ENCODE results near the gene DERA.
"Not testable (repeated sequence)": the region's sequence is repeated elsewhere in the genome, so short reads cannot be mapped to it uniquely, and the experiment has no call there.

DERA gene

DNA sequence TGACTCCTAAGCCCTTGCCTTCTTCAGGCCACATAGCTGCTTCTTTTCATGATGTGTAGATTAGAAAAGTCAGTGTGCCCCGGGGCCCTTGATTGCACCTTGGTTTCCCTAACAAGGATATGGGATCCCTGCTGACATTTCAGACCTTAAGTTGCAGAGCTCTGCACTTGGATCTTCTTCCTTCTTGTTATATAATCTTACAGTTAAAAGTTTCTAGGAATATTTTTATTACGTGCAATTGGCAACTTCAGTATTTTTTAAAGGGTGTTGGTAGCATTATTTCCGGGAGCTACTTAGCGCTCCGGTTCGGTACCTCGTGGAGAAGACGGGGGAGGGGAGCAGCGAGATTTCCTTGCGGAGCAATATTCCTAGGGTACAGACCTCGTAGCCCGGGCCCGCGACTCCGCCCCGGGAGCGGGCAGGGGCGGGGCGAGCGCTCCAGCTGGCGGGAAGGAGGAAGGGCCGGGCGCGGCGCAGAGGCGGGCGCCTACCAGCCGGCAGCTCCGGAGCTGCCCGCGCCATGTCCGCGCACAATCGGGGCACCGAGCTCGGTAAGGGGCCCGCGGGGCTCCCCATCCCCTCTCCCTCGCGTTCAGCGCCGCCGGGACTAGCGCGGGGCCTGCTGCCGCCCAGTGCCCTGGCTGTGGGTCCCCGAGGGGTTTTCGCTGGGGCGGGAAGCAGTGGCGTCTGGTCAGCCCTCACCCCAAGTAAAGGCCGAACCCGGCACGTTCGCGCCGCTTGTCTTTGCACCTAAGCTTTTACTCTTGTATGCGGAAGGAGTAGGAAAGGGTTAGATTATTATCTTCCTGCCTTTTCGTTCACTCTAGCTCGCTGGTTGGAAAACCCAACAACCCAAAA is at the start of gene DERA:
TSS of gene DERA (plus strand) at position 469 of the 858 bp plus-strand sequence. CDS start at position 521, 52 bp downstream.
- DNase-seq (ENCODE audit: low read depth) = peak; percentile 79

DNA sequence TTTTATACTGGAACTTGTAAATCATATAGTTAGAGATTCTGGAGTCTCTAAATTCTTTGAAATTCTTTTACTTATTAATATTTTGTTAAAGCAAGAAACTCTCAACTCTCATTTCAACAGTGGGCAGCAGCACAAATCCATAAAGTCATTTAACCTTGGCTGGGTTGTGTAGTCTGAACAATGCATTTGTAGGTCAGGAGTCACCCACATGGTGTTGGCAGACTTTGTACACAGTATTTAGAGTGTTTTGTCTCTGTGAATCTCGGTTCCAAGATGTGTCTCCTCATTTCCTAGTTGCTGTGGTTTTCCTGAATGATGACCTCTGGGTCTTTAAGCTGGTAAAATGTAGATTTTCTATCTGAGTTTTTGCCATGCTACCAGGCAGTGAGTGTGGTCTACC is 49.7 kb upstream of the DERA start:
- DNase-seq (ENCODE audit: low read depth) = no peak

DNA sequence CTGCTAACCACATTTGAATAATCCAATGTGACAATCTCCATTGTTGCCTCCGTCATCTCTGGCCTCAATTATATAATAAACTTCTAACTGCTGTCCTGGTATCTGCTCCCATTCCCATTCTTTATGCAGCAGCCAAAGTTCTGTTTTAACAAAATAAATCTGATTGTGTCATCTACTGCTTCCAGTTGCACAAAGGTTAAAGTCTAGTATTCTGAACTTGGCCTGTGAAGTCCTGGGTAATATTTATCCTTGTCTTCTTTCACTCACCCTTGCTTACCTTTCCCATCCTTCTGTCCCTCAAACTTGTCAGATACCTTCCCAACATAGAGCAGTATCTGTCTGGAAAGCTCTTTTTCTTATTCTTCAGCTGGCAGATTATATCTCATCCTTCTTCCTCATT is 48.3 kb upstream of the DERA start:
- no peak for DNase-seq (ENCODE audit: low read depth)

DNA sequence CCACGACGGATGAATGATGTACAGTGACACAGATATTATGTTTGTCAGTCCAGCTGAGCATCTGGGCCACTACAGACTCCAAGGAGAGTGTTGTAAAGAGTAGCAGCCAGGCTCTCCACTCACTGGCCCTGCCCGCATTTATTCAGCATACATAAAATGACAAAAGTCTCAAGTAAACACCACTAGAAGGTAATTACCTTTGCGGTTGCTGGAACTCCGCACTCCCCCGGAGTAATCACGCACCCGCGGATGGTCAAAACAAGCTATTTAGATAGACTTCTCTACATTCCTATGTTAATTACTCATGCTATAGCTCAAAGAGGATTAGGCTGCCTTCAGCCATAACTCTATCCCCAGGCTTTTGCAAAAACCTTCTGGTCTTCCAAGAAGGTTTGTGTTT is 47.8 kb upstream of the DERA start:
- peak; percentile 48 for DNase-seq (ENCODE audit: low read depth)

DNA sequence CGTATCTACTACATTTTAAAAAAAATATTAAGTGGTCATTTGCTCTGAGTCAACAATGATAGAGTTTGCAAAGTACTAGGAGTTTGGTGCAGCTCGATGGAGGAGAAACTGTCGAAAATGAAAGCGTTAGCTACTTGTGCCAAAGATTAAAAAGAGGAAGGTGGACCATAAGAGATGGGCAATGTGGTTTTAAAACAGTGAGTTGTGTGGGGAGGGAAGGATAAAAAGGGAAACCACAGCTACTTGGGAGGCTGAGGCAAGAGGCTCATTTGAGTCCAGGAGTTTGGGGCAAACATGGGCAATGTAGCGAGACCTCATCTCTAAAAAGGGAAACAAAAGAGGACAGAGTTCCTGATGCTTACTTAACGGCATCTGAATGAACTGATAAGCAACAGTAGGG is 47.1 kb upstream of the DERA start:
- DNase-seq (ENCODE audit: low read depth) = no peak

DNA sequence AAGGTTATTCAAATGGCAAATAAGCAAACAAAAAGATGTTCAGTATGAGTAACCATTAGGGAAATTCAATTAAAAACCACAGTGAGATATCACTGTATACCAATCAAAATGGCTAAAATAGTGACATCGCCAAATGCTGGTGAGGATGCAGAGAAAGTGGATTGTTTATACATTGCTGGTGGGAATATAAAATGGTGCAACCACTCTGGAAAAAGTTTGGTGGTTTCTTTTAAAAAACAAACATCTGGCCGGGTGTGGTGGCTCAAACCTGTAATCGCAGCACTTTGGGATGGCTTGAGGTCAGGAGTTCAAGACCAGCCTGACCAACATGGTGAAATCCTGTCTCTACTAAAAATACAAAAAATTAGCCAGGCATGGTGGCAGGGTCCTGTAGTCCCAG is 42.9 kb upstream of the DERA start:
- no peak for DNase-seq (ENCODE audit: low read depth)

DNA sequence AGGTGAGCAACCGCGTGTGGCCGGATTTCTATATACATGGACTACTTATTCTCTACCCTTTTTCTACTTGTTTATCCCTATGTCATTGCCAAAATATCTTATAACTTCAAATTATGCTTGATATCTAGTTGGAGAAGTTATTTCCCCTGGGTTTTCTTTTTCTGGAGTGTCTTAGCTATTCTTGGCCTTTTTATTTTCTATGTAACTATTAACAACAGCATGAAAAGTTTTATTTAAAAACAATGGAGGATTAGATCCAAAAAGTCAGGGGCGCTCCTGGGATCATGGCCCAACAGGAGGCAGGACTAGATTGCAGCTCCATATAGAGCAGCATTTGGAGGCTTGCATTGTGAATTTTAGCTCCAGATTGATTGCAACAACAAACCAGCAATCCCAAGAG is 37.6 kb upstream of the DERA start:
- DNase-seq (ENCODE audit: low read depth) = no peak

DNA sequence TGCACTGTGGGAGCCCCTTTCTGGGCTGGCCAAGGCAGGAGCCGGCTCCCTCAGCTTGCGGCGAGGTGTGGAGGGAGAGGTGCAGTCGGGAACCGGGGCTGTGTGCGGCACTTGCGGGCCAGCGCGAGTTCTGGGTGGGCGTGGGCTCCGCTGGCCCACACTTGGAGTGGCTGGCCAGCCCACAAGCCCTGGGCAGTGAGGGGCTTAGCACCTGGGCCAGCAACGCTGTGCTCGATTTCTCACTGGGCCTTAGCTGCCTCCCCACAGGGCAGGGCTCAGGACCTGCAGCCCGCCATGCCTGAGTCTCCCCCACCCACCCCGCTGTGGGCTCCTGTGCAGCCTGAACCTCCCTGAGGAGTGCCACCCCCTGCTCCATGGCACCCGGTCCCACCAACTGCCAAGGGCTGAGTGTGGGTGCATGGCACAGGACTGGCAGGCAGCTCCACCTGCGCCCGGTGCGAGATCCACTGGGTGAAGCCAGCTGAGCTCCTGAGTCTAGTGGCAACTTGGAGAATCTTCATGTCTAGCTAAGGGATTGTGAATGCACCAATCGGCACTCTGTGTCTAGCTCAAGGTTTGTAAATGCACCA is 36.5 kb upstream of the DERA start:
- DNase-seq (ENCODE audit: low read depth) = not testable (repeated sequence)

DNA sequence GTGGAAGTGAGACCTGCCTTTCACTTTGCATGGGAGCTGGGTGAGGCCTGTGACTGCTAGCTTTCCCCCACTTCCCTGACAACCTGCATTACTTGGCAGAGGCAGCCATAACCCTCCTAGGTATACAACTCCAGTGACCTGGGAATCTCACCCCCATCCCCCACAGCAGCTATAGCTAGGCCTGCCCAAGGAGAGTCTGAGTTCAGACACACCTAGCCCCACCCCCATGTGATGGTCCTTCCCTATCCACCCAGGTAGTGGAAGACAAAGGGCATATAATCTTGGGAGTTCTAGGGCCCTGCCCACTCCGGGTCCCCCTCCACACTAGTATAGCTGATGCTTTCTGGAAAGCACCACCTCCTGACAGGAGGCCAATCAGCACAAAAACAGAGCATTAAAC is 35.3 kb upstream of the DERA start:
- DNase-seq (ENCODE audit: low read depth) = no peak

DNA sequence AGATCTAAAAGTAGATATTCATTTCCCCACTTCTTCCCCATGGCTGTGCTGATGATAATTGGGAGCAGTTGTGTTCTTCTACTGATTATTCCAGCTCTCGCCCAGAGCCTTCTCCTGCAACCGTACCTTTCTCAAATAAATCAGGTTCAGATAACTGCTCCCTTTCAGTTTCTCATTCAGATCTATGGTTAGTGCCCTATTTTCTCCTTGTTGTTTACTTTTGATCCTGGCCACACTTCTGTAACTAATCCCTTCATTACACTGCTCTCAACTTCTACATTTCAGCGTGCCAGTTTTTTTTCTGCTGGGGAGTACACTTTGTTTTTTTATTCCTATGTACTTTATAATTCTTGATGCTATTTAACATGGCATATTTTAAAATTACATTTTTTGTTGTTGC is 31.7 kb upstream of the DERA start:
- no peak for DNase-seq (ENCODE audit: low read depth)

DNA sequence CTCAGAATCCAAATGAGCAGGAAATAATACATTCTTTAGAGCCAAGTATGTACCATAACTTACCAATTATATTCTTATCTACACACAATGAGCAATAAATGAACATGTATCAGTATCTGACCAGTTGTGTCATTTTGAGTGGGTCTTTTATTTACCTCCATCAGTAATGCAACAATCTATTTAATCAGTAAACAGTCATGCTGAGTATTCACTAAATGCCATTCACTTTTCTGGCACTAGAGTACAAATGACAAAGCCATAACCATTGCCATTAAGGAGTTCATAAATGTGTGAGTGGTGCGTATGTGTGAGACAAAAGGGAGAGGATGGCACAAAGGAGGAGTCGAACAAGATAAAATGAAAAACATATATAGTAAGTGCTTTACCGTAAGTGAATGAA is 30.4 kb upstream of the DERA start:
- no peak for DNase-seq (ENCODE audit: low read depth)

DNA sequence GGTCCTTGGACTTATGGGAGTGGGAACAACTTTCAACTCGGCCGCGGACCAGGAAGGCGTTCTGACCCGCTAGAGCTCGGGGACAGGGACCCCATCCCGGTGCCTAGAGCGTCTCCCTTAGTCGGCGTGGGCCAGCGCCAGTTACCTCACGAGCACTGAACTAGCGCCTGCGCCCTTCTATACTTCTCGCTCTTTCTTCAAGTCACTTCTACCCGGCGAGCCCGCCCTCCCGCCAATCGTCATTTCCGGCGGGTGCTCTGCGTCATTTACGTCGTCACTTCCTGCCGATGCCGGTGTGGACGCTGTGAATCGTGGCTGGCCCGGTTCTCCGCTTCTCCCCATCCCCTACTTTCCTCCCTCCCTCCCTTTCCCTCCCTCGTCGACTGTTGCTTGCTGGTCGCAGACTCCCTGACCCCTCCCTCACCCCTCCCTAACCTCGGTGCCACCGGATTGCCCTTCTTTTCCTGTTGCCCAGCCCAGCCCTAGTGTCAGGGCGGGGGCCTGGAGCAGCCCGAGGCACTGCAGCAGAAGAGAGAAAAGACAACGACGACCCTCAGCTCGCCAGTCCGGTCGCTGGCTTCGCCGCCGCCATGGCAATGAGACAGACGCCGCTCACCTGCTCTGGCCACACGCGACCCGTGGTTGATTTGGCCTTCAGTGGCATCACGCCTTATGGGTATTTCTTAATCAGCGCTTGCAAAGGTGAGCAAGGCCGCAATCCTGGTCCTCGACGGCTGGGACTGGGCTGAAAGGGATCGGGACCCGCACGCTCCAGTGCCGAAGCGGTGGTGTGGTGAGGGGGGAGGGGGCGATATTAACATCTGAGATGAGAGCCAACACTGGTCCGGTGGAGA is 28.8 kb upstream of the DERA start, which contains the start of gene STRAP:
TSS of gene STRAP (plus strand) at position 270 of the 854 bp plus-strand sequence. CDS start at position 591, 321 bp downstream.
- DNase-seq (ENCODE audit: low read depth) = peak; percentile 98

DNA sequence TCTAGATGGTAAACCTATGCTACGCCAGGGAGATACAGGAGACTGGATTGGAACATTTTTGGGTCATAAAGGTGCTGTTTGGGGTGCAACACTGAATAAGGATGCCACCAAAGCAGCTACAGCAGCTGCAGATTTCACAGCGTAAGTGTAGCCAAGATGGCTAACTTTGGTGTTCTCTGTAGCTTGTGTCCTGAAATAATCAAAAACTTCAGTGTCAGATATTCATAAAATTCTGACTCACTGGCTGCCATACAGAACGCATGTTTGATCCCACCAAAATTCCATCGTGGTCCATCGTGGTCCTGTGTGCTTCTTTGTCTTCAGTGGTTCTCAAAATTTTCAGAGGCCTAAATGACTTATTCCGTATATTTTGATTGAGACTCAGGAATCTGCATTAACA is 27.6 kb upstream of the DERA start:
- DNase-seq (ENCODE audit: low read depth) = peak; percentile 27

DNA sequence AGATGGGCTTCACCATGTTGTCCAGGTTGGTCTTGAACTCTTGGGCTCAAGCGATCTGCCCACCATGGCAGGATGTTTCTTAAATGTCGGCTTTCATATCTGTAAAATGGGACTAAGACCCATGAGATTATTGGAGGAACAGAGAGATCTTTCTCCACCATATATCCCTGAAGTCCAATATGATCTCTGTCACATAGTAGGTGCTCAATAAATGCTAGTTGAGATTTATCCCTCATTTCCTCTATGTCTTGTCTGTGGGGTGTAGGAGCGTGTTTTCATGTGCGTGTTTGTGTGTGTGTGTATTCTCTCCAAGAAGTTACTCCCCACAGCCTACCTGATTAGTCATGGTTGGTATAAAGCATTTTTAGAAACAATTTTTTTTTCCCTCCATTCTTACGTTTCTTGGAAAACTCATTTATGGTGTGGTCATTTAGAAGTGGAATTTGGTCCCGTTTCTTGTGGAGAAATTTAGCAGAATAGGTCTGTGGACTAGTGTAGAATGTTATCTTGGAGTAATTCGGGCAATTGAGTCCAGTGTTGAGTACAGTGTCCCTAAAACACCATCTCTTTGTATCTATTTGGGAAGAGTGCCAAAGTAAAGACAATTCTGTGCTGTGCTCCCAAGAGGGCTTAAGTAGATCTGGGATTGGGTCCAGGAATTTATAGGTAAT is 24.6 kb upstream of the DERA start:
- no peak for DNase-seq (ENCODE audit: low read depth)

DNA sequence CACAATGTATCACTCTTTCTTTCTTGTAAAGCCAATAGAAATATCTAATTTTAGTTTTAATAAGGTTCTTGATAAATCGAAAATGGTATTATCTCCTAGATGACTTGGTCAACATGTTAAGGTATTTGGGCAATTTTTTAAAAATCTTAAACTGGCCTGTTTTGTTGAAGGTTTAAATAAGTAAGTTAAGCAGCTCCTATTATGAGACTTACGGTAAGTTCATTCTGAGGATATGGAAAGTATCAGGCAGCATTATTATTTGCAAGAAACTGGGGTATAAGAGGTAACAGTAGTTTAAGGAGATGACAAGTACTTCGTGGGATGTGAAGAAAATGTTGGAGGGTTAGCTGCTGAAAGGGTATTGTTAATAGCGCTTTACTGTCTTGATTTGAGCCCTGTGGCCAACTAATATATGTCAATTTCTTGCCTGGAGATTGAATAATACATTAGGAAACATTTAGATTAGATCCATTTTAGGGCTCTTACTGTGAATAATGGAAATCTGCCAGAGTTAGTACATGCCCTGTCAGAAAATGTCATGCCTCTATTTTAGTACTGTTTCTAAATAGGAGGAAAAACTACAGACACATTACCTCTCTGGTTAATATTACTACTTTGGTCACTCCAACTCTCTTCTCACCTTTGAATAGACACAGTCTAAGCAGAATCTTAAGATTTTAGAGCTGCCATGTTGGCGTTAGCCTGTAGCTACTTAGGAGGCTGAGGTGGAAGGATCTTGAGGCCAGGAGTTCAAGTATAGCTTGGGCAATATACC is 23.9 kb upstream of the DERA start:
- no peak for DNase-seq (ENCODE audit: low read depth)

DNA sequence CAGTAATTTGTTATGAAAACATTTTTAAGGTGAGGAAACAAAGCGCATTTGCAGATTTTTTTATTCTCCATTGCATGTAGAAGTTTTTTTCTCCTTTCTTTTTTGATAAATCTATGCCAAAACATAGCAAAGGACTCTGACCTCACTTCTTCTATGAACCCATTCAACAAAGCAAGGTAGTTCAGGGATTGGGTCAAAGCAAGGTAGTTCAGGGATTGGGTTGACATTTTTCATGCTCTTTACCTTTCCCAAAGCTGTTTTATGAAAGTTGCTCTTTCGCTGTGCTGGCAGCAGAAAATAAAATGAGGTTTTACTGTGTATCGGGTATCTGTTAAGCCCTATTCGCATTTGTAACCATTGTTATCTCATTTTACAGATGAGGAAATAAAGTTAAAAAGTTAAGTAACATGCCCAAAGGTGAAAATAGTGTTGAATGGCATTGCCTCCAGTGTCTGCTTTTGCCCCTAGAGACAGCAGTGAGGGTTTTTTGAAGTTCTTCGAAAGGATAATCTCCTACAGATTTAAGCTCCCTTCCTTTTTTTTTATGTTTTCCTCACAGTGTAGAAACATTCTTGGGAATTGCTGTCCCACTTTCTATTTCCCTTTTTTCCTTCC is 18.4 kb upstream of the DERA start:
- DNase-seq (ENCODE audit: low read depth) = no peak

DNA sequence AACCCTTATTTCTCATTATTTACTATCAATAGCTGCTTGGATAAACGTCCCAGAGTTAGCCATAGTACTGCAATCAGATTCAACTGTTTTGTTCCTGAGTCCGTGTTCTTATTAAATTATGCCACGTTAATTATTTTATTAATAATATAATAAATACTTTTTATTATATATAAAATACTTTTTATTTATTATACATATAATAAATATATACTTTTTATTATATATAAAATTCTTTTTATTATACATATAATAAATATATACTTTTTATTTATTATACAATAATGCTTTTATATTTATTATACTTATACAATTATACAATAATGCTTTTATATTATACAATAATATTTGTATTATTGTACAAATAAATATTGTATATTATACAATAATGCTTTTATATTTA is 17.9 kb upstream of the DERA start:
- no peak for DNase-seq (ENCODE audit: low read depth)

DNA sequence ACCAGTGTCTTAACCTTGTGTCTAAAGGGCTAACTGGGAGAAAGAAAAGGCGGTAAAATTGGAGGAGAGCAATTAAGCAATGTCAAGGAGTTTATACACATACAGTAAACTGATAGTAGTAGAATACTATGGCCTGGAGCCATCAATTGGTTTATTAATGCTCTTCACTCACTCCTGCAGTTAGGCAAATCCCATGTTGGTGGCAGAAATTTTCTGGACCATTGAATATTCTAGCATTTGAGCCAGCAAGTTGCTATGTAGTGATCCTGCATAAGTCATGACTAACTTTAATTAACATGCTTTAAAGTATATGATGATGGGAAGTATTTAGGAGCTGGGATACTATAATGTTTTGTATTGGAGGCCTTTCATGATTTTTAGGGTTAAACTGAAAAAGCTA is 14.3 kb upstream of the DERA start:
- no peak for DNase-seq (ENCODE audit: low read depth)

DNA sequence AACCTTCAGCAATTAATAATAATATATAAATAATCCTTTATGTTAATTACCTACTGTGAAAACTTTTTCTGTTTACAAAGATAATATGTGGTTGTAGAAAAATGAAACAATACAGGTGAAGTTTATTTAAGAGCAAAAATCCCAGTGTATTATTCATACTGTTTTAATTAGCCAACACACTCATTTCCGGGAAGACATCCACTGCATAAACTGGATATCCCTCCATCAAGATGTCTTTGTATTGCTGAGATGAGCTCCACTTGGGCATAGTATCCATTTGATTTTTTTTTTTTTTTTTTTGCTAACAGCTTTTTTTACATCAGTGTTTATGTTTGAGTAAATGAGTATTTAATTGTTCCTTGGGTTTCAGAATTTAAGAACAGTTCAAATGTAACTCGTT is 13.7 kb upstream of the DERA start:
- no peak for DNase-seq (ENCODE audit: low read depth)

DNA sequence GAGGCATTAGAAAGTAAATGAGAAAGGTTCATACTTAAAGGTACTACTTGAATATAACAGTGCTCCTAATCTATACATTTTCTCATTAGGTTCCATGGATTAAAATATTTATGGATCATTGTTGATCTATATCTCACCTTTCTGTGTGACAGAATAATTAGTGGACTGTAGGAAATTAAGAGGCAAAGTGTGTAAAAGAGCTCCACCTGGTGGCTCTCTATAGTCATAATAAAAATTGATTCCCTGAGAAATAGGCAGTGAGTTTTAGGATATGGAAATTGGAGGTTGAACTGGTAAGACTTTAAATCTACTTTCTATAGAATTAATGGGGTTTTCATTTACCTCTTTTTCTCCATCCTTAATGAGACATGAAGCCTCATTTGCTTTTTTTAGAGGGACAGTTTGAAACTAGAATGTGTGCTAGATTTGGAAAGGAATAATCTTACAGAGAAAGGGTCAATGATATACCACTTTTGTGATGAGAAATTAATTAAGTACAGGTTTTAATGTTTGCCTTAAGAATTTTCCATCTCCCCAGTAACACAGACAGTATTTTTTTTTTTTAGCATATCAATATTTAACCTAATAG is 11.8 kb upstream of the DERA start:
- DNase-seq (ENCODE audit: low read depth) = no peak

Data from iris pigment epithelial cell (primary cell).